Thymus (tissue), 11 donors: Measurements from ENCODE around the gene RELA. TPM values are rescaled to one million over a fixed set of nuclear protein-coding genes. Genes with fewer than 3 reads are reported as not detected.

Experiments
- DNase-seq, 9 donors: peaks; one replicate each; pipeline ENCODE4 v3.0.0-alpha.2; 2013; ENCODE audit warnings: low spot score in 9 of 9, low read depth in 6 of 9, missing footprints in 1 of 9
- H3K27ac ChIP-seq, 2 donors: one replicate each; pipeline ENCODE4 v1.5.1; 2013; ENCODE audit warnings: control low read depth in 1 of 2, low read depth in 1 of 2, low read length in 1 of 2, mild to moderate bottlenecking in 1 of 2, moderate library complexity in 1 of 2
- H3K27me3 ChIP-seq, 2 donors: one replicate each; pipeline ENCODE4 v1.5.1; 2013; ENCODE audit warnings: low read length in 1 of 2; ENCODE audit not compliant: control insufficient read depth in 2 of 2, insufficient read depth in 1 of 2
- H3K36me3 ChIP-seq, 2 donors: one replicate each; pipeline ENCODE4 v1.5.1; 2013; ENCODE audit warnings: low read length in 1 of 2, mild to moderate bottlenecking in 1 of 2, moderate library complexity in 1 of 2; ENCODE audit not compliant: control insufficient read depth in 2 of 2, insufficient read depth in 2 of 2
- H3K4me1 ChIP-seq, 2 donors: one replicate each; pipeline ENCODE4 v1.5.1; 2013; ENCODE audit warnings: low read length in 2 of 2; ENCODE audit not compliant: control insufficient read depth in 2 of 2, insufficient read depth in 2 of 2
- H3K4me3 ChIP-seq, 2 donors: one replicate each; pipeline ENCODE4 v1.5.1; 2013; ENCODE audit warnings: low read length in 2 of 2, control low read depth in 1 of 2, mild to moderate bottlenecking in 1 of 2
- H3K9me3 ChIP-seq, 2 donors: one replicate each; pipeline ENCODE4 v1.5.1; 2013; ENCODE audit warnings: low read length in 1 of 2, mild to moderate bottlenecking in 1 of 2; ENCODE audit not compliant: control insufficient read depth in 2 of 2, insufficient read depth in 1 of 2
- WGBS: extraction: QIAGEN DNeasy Blood & Tissue Kit; methylation state at CpG from one replicate; pipeline ENCODE4 v1.1.7; 2013; 5-methylcytosine and 5-hydroxymethylcytosine counted together
- polyA plus RNA-seq: library from polyadenylated mRNA; stranded (reverse); fragments of 200-250 nt; gene quantifications from one replicate; pipeline ENCODE4 v1.2.3, GENCODE V29; 2013
- total RNA-seq: library from RNA; stranded (reverse); fragments of 120-200 nt; gene quantifications from one replicate; pipeline ENCODE4 v1.2.4, GENCODE V29; 2013
- donor health status: healthy.

RELA gene
- total and polyA plus RNA-seq, 2 donors, result 17.1 to 41.9 TPM

DNA sequence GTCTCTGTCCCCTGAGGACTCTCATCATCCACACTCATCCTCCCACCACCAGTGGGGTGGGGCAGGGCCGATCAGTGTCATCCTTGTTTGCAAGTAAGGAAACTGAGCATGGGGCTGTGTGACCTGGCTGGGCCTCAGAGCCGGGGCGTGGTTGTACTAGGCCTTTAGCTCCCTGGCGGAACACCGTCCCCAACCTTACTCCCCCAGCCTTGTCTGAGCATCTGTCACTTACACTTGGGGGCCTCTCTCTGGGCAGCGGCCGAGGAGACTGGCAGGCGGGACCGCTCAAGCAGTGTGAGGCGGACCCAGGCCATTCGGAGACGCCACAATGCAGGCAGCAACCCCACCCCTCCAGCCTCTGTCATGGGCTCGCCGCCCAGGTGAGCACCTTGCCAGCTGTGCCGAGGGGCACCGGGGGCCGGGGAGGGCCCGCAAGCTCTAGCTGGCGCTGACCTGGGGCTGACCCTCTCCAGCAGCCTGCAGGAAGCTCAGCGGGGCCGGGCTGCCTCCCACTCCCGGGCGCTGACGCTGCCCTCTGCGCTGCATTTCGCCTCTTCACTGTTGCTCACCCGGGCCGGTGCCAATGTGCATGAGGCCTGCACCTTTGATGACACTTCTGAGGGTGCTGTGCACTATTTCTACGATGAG lies 43.3 kb downstream of the RELA start:
- Histone ChIP-seq H3K27me3 (no peaks in the 10 kb centered on the region), H3K9me3 (no peaks in the 10 kb centered on the region), H3K27ac (no peak overlapping the region), H3K4me1 (peaks cover 11 to 16% of the 10 kb centered on the region in 2 donors), H3K36me3 (peaks cover 73% of the 10 kb centered on the region in 2 donors), H3K4me3 (no peak overlapping the region)
- DNase-seq, result no peak
- 97% methylated on average over 29 of the region's 29 CpGs for WGBS

DNA sequence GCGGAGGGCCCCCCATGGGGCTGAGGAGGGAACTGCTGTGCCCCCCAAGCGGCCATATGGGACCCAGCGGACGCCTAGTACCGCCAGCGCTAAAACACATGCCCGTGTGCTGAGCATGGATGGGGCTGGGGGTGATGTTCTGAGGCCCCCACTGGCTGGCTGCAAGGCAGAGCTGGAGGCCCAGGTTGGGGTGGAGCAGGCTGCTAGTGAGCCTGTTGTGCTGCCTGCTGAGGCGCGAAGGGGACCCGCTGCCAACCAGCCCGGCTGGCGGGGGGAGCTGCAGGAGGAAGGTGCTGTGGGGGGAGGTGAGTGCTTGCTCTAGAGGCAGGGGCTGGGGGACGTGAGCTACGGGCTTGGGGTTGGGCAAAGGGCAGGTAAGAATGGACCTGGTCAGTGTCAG lies 44.0 kb downstream of the RELA start:
- DNase-seq, result no peak
- Histone ChIP-seq H3K4me3 (no peak overlapping the region), H3K27me3 (no peaks in the 10 kb centered on the region), H3K36me3 (peaks cover 66 to 67% of the 10 kb centered on the region in 2 donors), H3K27ac (no peak overlapping the region), H3K9me3 (peaks cover 0 to 3% of the 10 kb centered on the region in 2 donors), H3K4me1 (peaks cover 11 to 17% of the 10 kb centered on the region in 2 donors)
- 98% methylated on average over 14 of the region's 14 CpGs for WGBS

DNA sequence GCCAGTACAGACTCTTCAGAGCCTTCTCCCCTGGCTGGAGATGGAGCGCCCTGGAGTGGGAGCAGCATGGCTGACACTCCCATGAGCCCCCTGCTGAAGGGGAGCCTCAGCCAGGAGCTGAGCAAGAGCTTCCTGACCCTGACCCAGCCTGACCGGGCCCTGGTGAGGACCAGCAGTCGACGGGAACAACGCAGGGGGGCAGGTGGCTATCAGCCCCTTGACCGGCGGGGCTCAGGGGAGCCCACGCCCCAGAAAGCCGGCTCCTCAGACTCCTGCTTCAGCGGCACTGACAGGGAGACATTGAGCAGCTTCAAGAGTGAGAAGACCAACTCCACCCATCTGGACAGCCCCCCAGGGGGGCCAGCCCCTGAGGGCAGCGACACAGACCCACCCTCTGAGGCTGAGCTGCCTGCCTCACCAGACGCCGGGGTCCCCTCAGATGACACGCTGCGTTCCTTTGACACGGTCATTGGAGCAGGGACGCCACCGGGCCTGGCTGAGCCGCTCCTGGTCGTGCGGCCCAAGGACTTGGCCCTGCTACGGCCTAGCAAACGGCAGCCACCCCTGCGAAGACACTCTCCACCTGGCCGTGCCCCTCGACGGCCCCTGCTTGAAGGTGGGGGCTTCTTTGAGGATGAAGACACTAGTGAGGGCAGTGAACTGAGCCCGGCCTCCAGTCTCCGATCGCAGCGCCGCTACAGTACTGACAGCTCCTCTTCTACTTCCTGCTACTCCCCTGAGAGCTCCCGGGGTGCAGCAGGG lies 44.5 kb downstream of the RELA start:
- Histone ChIP-seq H3K4me3 (no peak overlapping the region), H3K27me3 (no peaks in the 10 kb centered on the region), H3K27ac (no peak overlapping the region), H3K9me3 (peaks cover 0 to 3% of the 10 kb centered on the region in 2 donors), H3K36me3 (peaks cover 60 to 61% of the 10 kb centered on the region in 2 donors), H3K4me1 (peaks cover 14 to 22% of the 10 kb centered on the region in 2 donors)
- WGBS, result 97% methylated on average over 33 of the region's 33 CpGs
- DNase-seq, result no peak

DNA sequence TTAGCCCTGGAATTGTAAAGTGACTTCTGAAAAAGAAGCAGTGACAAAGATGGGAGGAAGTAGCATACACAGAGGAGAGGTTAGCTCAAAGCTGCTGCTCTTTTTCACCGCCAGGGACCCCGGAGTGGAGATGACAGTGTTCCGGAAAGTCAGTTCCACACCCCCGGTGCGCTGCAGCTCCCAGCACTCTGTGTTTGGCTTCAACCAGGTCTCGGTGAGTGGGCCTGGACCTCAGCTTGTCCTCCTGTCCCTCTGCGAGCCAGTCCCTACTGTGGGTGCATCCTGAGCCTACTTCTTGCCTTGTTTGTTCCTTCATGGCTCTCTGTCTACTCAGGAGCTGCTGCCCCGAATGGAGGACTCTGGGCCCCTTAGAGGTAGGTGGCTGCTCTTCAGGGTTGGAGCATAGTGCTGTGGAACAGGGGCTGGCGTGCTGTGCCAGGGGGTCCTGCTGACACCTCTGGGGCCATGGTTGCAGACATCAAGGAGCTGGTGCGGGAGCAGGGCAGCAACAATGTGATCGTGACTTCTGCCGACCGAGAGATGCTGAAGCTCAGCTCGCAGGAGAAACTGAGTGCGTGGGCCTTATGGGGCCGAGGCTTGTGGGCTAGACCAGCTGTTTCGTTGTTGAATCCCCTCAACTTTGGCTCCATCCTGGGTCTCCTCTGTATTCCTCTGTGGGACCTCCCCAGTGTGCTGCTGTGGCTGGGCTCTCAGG lies 45.4 kb downstream of the RELA start:
- no peak overlapping the region for H3K27ac ChIP-seq
- H3K4me1 ChIP-seq, result peaks cover 23 to 31% of the 10 kb centered on the region in 2 donors
- no peaks in the 10 kb centered on the region for H3K27me3 ChIP-seq
- H3K4me3 ChIP-seq, result peak overlapping the region in 1 of 2 donors; percentile 86
- no peak for DNase-seq
- WGBS, result 95% methylated on average over 17 of the region's 17 CpGs
- H3K36me3 ChIP-seq, result peaks cover 62% of the 10 kb centered on the region in 2 donors
- H3K9me3 ChIP-seq, result peaks cover 0 to 3% of the 10 kb centered on the region in 2 donors

DNA sequence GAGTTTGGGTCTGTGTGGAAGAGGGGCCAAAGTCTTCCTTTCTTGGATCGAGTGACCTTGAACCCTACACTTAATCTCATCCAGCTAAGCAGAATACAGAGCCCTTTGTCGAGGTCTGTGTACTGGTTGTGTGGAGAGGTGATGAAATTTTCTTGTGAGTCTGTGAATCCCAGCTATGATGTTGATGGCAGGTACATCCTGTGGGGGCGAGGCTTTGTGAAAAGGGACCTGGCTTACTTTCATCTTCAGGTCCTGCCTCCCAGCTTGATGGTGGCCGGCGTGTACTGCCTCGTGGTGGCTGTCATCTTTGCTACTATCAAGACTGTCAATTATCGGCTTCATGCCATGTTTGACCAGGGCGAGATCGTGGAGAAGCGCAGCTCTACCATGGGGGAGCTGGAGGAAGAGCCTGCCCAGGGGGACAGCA lies 46.1 kb downstream of the RELA start:
- peak overlapping the region; percentile 86 to 87 for H3K4me3 ChIP-seq
- peaks cover 29 to 38% of the 10 kb centered on the region in 2 donors for H3K4me1 ChIP-seq
- WGBS, result 82% methylated on average over 10 of the region's 10 CpGs
- H3K36me3 ChIP-seq, result peaks cover 56 to 62% of the 10 kb centered on the region in 2 donors
- H3K27ac ChIP-seq, result peak overlapping the region in 1 of 2 donors; percentile 53
- H3K9me3 ChIP-seq, result peaks cover 0 to 3% of the 10 kb centered on the region in 2 donors
- DNase-seq, result no peak
- no peaks in the 10 kb centered on the region for H3K27me3 ChIP-seq

DNA sequence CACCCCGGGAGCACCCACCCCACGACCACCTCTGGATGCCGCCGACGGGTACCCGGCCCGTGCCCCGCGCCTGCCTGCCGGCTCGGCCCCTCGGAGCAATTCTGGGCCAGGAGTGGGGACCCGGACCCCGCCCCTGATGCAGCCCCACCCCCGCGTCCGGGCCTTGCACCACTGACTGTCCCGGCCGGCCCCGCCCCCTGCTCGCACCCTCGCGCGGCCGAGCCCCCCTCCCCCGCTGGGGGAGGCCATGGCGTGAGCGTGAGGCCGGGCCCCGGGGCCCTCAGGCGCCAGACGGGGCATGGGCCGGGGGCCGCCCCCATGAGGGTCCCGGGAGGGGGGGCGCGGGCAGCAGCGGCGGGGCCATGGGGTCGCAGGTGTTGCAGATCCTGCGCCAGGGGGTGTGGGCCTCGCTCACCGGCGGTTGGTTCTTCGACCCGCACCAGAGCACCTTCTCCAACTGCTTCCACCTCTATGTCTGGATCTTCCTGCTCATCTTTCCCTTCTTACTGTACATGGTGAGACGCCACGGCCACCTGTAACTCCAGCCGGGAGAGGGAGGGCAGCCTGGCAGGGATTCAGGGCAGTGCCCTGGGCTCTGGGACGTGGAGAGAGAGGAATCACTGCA lies 46.7 kb downstream of the RELA start:
- 2% methylated on average over 50 of the region's 50 CpGs for WGBS
- peaks cover 51 to 61% of the 10 kb centered on the region in 2 donors for H3K36me3 ChIP-seq
- H3K27me3 ChIP-seq, result no peaks in the 10 kb centered on the region
- peaks cover 32 to 43% of the 10 kb centered on the region in 2 donors for H3K4me1 ChIP-seq
- no peak for DNase-seq
- H3K9me3 ChIP-seq, result peaks cover 0 to 3% of the 10 kb centered on the region in 2 donors
- peak overlapping the region; percentile 86 to 87 for H3K4me3 ChIP-seq
- peak overlapping the region; percentile 94 to 97 for H3K27ac ChIP-seq

DNA sequence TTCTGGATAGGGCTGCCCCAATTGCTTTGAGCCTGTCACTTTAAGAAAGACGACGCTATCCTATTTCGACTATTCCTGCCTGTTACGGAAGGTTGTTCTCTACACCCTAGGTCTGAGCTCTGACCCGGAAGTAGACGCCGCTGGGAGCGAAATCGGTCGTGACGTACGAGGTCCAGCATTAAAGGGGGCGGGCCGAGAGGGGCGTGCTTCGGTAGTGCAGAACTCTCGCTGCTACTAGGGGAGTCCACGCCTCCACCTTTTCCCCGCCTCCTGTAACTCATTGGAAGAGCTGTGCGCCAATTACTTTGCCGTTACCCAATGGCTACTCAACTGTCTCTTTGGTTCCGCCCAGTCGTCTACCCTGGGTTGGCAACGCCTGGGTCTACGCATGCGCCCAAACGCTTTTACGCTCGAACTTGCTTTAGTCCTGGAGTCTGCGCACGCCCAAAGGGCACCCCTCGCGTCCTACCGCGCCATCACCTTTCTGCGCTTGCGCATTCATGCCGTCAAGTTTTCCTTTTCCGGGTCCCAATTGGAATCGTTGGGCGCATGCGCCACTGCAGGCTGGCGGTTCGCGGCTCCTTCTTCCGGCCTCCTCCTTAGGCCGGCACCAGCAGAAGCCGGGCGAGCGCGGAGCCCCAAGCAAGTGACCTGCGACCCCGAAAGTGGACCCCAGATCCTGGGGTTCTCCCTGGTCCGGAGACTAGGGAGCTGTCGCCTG lies 47.3 kb downstream of the RELA start, which contains the start of gene PCNX3:
TSS of gene PCNX3 (plus strand) at position 548 of the 721 bp plus-strand sequence. CDS start 536 bp downstream, outside the sequence.
- no peaks in the 10 kb centered on the region for H3K27me3 ChIP-seq
- WGBS, result under 1% methylated on average over 55 of the region's 55 CpGs
- peaks cover 45 to 61% of the 10 kb centered on the region in 2 donors for H3K36me3 ChIP-seq
- peaks cover 32 to 50% of the 10 kb centered on the region in 2 donors for H3K4me1 ChIP-seq
- DNase-seq, result peak; percentile 100
- peak within 1 kb of the TSS; percentile 94 to 97 for H3K27ac ChIP-seq
- H3K4me3 ChIP-seq, result peak within 1 kb of the TSS; percentile 86 to 87
- H3K9me3 ChIP-seq, result peaks cover 0 to 3% of the 10 kb centered on the region in 2 donors
